Right ventricle myocardium inferior (tissue), 1 donor: ENCODE data around the gene RGS17. TPM values are rescaled to one million over a fixed set of nuclear protein-coding genes. Genes with fewer than 3 reads are reported as not detected.
"Not testable (repeated sequence)": the region's sequence is repeated elsewhere in the genome, so short reads cannot be mapped to it uniquely, and the experiment has no call there.

Experiments
- ATAC-seq: fragments of 200-7000 bp; cut with Tn5 transposase; one replicate; pipeline ENCODE4 v1.9.1; 2020; ENCODE audit warnings: mild to moderate bottlenecking, moderate library complexity
- DNase-seq: peaks from one replicate; pipeline ENCODE4 v3.0.0; 2021; ENCODE audit errors: missing footprints
- intact Hi-C: fragments of 100-400 bp; cut with DNase I; formaldehyde crosslinking; loops from one replicate; pipeline ENCODE4 v1.11.0; 2022
- total RNA-seq: library from RNA; stranded (reverse); fragmentation: NEBNext Ultra II Directional; extraction: Animal tissue kit (Norgen Biotek cat#: 25700); gene quantifications from one replicate; pipeline ENCODE4 v1.2.1, GENCODE V29; 2021
- donor health status: DM: no; HTN: yes; CAD: no; lungs with severe emphysema.

RGS17 gene
- total RNA-seq, 1 donor from 2014 or later = 0.05 TPM

- no peak for DNase-seq
- intact Hi-C loops = no loop called here
- ATAC-seq = no peak
These were observed 1.1 kb downstream of the RGS17 start for GRCh38 chr6:153129873-153130514.

GRCh38 chr6:153126218-153126617 is 4.9 kb downstream of the RGS17 start:
- ATAC-seq = no peak
- DNase-seq = no peak
- intact Hi-C loops = no loop called here

- ATAC-seq = no peak
- intact Hi-C loops = no loop called here
- DNase-seq = no peak
These were observed 6.0 kb downstream of the RGS17 start for GRCh38 chr6:153125032-153125431.

GRCh38 chr6:153123801-153124200 is 7.3 kb downstream of the RGS17 start:
- ATAC-seq = no peak
- no peak for DNase-seq
- intact Hi-C loops = no loop called here

GRCh38 chr6:153121311-153121710 is 9.8 kb downstream of the RGS17 start:
- intact Hi-C loops = no loop called here

GRCh38 chr6:153117986-153118879 is 12.8 kb downstream of the RGS17 start:
- intact Hi-C loops = no loop called here
- ATAC-seq (no peak), DNase-seq (no peak)

More at GRCh38 chr6:153121311-153121710, 9.8 kb downstream of the RGS17 start:
- DNase-seq (no peak), ATAC-seq (no peak)

- ATAC-seq, DNase-seq, intact Hi-C loops: not testable (repeated sequence)
These were observed 20.0 kb downstream of the RGS17 start for GRCh38 chr6:153111082-153111481.

- ATAC-seq, DNase-seq, intact Hi-C loops: not testable (repeated sequence)
These were observed 20.5 kb downstream of the RGS17 start for GRCh38 chr6:153110612-153111011.

GRCh38 chr6:153108315-153108714 is 22.8 kb downstream of the RGS17 start:
- intact Hi-C loops = loop anchor here (5.0 kb wide), 1 partner anchor 51 kb away; no protein-coding TSS in a partner anchor
- ATAC-seq (no peak), DNase-seq (no peak)

- ATAC-seq (no peak), DNase-seq (no peak)
- intact Hi-C loops = loop anchor here (5.0 kb wide), 1 partner anchor 49 kb away; no protein-coding TSS in a partner anchor
These were observed 25.1 kb downstream of the RGS17 start for GRCh38 chr6:153106021-153106420.

- intact Hi-C loops = no loop called here
- no peak for DNase-seq
- ATAC-seq = no peak
These were observed 26.9 kb downstream of the RGS17 start for GRCh38 chr6:153104220-153104619.

- DNase-seq (no peak), ATAC-seq (peak; percentile 90)
- intact Hi-C loops = no loop called here
These were observed 27.8 kb downstream of the RGS17 start for GRCh38 chr6:153103319-153103655.

- ATAC-seq = peak; percentile 17
- intact Hi-C loops = no loop called here
These were observed 28.3 kb downstream of the RGS17 start for GRCh38 chr6:153102605-153103318.

GRCh38 chr6:153101461-153101860 is 29.6 kb downstream of the RGS17 start:
- ATAC-seq = no peak
- intact Hi-C loops = no loop called here
- DNase-seq = no peak

More at GRCh38 chr6:153102605-153103318, 28.3 kb downstream of the RGS17 start:
- DNase-seq = no peak

- DNase-seq (no peak), ATAC-seq (no peak)
- intact Hi-C loops = no loop called here
These were observed 31.4 kb downstream of the RGS17 start for GRCh38 chr6:153099636-153100035.

- ATAC-seq = no peak
- DNase-seq = no peak
- intact Hi-C loops = no loop called here
These were observed 34.3 kb downstream of the RGS17 start for GRCh38 chr6:153096792-153097191.

- no peak for DNase-seq
- intact Hi-C loops = no loop called here
- ATAC-seq = no peak
These were observed 35.1 kb downstream of the RGS17 start for GRCh38 chr6:153096031-153096430.

- DNase-seq (no peak), ATAC-seq (no peak)
- intact Hi-C loops = no loop called here
These were observed 38.7 kb downstream of the RGS17 start for GRCh38 chr6:153092082-153093013.
